Measurements from ENCODE around the gene SPRED1.

SPRED1 gene

GRCh38 chr15:38252481-38253350, at the start of gene SPRED1:
Gene SPRED1, plus strand, starts transcription at chr15:38252836. Its CDS starts 350 bp downstream, at chr15:38253186.
- DNase-seq, result peak; percentile 19

- DNase-seq, result no peak
Measured at GRCh38 chr15:38205526-38206272, 46.9 kb upstream of the SPRED1 start.

- DNase-seq, result no peak
Measured at GRCh38 chr15:38207621-38208020, 45.0 kb upstream of the SPRED1 start.

GRCh38 chr15:38208206-38208605, 44.4 kb upstream of the SPRED1 start:
- DNase-seq, result no peak

GRCh38 chr15:38208779-38209178, 43.9 kb upstream of the SPRED1 start:
- no peak for DNase-seq

GRCh38 chr15:38211249-38211648, 41.4 kb upstream of the SPRED1 start:
- no peak for DNase-seq

- no peak for DNase-seq
Measured at GRCh38 chr15:38211811-38212210, 40.8 kb upstream of the SPRED1 start.

- DNase-seq, result no peak
Measured at GRCh38 chr15:38212729-38213351, 39.8 kb upstream of the SPRED1 start.

- no peak for DNase-seq
Measured at GRCh38 chr15:38213356-38213755, 39.3 kb upstream of the SPRED1 start.

- no peak for DNase-seq
Measured at GRCh38 chr15:38215707-38216106, 36.9 kb upstream of the SPRED1 start.

- DNase-seq, result no peak
Measured at GRCh38 chr15:38216763-38217162, 35.9 kb upstream of the SPRED1 start.

- no peak for DNase-seq
Measured at GRCh38 chr15:38217191-38217595, 35.4 kb upstream of the SPRED1 start.

GRCh38 chr15:38217788-38218609, 34.6 kb upstream of the SPRED1 start:
- DNase-seq, result no peak

- DNase-seq, result no peak
Measured at GRCh38 chr15:38220606-38221273, 31.9 kb upstream of the SPRED1 start.

GRCh38 chr15:38224486-38224885, 28.1 kb upstream of the SPRED1 start:
- DNase-seq, result no peak

- no peak for DNase-seq
Measured at GRCh38 chr15:38225381-38225780, 27.3 kb upstream of the SPRED1 start.

- DNase-seq, result no peak
Measured at GRCh38 chr15:38226608-38227266, 25.9 kb upstream of the SPRED1 start.

GRCh38 chr15:38227941-38228340, 24.7 kb upstream of the SPRED1 start:
- DNase-seq, result no peak

GRCh38 chr15:38228618-38229017, 24.0 kb upstream of the SPRED1 start:
- no peak for DNase-seq

- DNase-seq, result no peak
Measured at GRCh38 chr15:38229705-38230310, 22.8 kb upstream of the SPRED1 start.

- no peak for DNase-seq
Measured at GRCh38 chr15:38231436-38231835, 21.2 kb upstream of the SPRED1 start.

All from CD4-positive, alpha-beta T cell treated with Interleukin-15 for 1 hour (primary cell).